Activated B cell treated with CpG ODN at 0.5 μM for 24 hours (primary cell): ENCODE measurements around the gene STK35. TPM values are rescaled to one million over a fixed set of nuclear protein-coding genes. Genes with fewer than 3 reads are reported as not detected.

ENCODE experiments used
- ATAC-seq: fragments of 200-7000 bp; cut with Tn5 transposase; one replicate; pipeline ENCODE4 v1.10.0; 2021; ENCODE audit warnings: low read depth, mild to moderate bottlenecking, moderate library complexity
- CTCF ChIA-PET: fragments of 350-600 bp; sonication (Branson Sonifier 250); formaldehyde crosslinking; loops from one replicate; lab custom pipeline; 2021; ENCODE audit warnings: antibody characterized with exemption; lab: Charles Lee
- POLR2A ChIA-PET: fragments of 350-600 bp; sonication (Branson Sonifier 250); formaldehyde crosslinking; loops from one replicate; lab custom pipeline; 2021; ENCODE audit warnings: antibody characterized with exemption; lab: Charles Lee
- DNase-seq: peaks from one replicate; pipeline ENCODE4 v3.0.0; 2022
- H3K27ac Mint-ChIP-seq: one replicate; pipeline ENCODE4 v1.8.0; 2020; ENCODE audit warnings: mixed read lengths
- H3K27me3 Mint-ChIP-seq: one replicate; pipeline ENCODE4 v1.8.0; 2021; ENCODE audit warnings: mixed read lengths
- H3K36me3 Mint-ChIP-seq: one replicate; pipeline ENCODE4 v1.8.0; 2021; ENCODE audit warnings: low read depth, mixed read lengths
- H3K4me1 Mint-ChIP-seq: one replicate; pipeline ENCODE4 v1.8.0; 2021; ENCODE audit warnings: mixed read lengths
- H3K4me3 Mint-ChIP-seq: one replicate; pipeline ENCODE4 v1.8.0; 2020; ENCODE audit warnings: mild to moderate bottlenecking, mixed read lengths
- H3K9me3 Mint-ChIP-seq: one replicate; pipeline ENCODE4 v1.8.0; 2020; ENCODE audit warnings: mixed read lengths
- CTCF ChIP-seq: fragments of 200-600 bp; IDR thresholded peaks from one replicate; pipeline ENCODE4 v1.8.0; 2022; ENCODE audit warnings: antibody characterized with exemption, mild to moderate bottlenecking
- intact Hi-C: fragments of 100-400 bp; cut with micrococcal nuclease; formaldehyde crosslinking; loops from one replicate; pipeline ENCODE4 v1.15.1; 2024
- total RNA-seq: library from RNA; stranded (reverse); gene quantifications from 2 replicates; pipeline ENCODE4 v1.2.3, GENCODE V29; 2022

Gene STK35
- total RNA-seq, 1 donor from 2014 or later: 17.6 TPM

GRCh38 chr20:2156666-2157624 is 55.3 kb downstream of the STK35 start:
- no peak overlapping the region for H3K27ac Mint-ChIP-seq
- POLR2A ChIA-PET: no interaction called here

GRCh38 chr20:2162125-2162822 is 60.6 kb downstream of the STK35 start:
- ATAC-seq (no peak), DNase-seq (no peak)
- no peak overlapping the region for H3K27ac Mint-ChIP-seq
- H3K4me1 Mint-ChIP-seq: no peaks in the 10 kb centered on the region
- TF ChIP-seq CTCF: no peak
- no peaks in the 10 kb centered on the region for H3K9me3 Mint-ChIP-seq
- CTCF ChIA-PET: interaction anchor here (1.2 kb wide), 1 partner anchor 10 kb away, joined by 7 read pairs; no protein-coding TSS in a partner anchor
- POLR2A ChIA-PET: interaction anchor here (0.7 kb wide), 1 partner anchor 1118 kb away, joined by 4 read pairs; no protein-coding TSS in a partner anchor
- intact Hi-C loops: no loop called here
- no peaks in the 10 kb centered on the region for H3K36me3 Mint-ChIP-seq
- H3K27me3 Mint-ChIP-seq: peaks cover 1% of the 10 kb centered on the region
- no peak overlapping the region for H3K4me3 Mint-ChIP-seq

More at GRCh38 chr20:2156666-2157624, 55.3 kb downstream of the STK35 start:
- ATAC-seq (no peak), DNase-seq (no peak)
- no peak for TF ChIP-seq CTCF
- Mint-ChIP-seq H3K4me3 (no peak overlapping the region), H3K9me3 (no peaks in the 10 kb centered on the region), H3K27me3 (no peaks in the 10 kb centered on the region), H3K4me1 (no peaks in the 10 kb centered on the region), H3K36me3 (no peaks in the 10 kb centered on the region)
- CTCF ChIA-PET: no interaction called here
- intact Hi-C loops: no loop called here

GRCh38 chr20:2162823-2163166 is 61.2 kb downstream of the STK35 start:
- no peak for TF ChIP-seq CTCF
- intact Hi-C loops: no loop called here
- Mint-ChIP-seq H3K4me3 (no peak overlapping the region), H3K9me3 (no peaks in the 10 kb centered on the region), H3K4me1 (no peaks in the 10 kb centered on the region), H3K27me3 (peaks cover 1% of the 10 kb centered on the region), H3K36me3 (no peaks in the 10 kb centered on the region), H3K27ac (no peak overlapping the region)
- DNase-seq: no peak
- POLR2A ChIA-PET: no interaction called here
- CTCF ChIA-PET: interaction anchor here (1.2 kb wide), 2 partner anchors 10 to 386 kb away, joined by 3 to 7 read pairs; no protein-coding TSS in a partner anchor
- no peak for ATAC-seq

DNA sequence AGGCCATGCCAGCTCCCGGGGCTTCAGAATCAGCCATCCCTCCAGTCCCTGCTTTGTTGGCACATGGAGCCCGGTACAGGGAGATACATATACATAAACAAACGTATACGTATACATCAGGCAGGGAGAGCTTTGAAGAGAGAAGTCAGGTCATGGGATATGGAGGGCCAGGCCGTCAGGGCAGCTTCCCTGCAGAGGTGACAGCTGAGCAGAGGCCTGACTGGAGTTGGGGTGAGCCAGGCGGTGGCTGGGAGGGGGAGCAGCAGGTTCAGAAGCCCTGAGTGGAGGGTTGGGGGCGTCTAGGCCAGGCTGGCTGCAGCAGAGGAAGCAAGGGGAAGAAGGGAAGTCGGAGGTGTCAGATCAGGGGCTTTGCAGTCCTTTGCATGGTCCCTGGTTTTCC is 61.7 kb downstream of the STK35 start:
- H3K27ac Mint-ChIP-seq: no peak overlapping the region
- peaks cover 1% of the 10 kb centered on the region for H3K27me3 Mint-ChIP-seq
- no peak for TF ChIP-seq CTCF
- no peaks in the 10 kb centered on the region for H3K36me3 Mint-ChIP-seq
- ATAC-seq (no peak), DNase-seq (no peak)
- H3K9me3 Mint-ChIP-seq: no peaks in the 10 kb centered on the region
- intact Hi-C loops: no loop called here
- no peaks in the 10 kb centered on the region for H3K4me1 Mint-ChIP-seq
- CTCF ChIA-PET: interaction anchor here (1.2 kb wide), 2 partner anchors 9 to 386 kb away, joined by 3 to 7 read pairs; no protein-coding TSS in a partner anchor
- no peak overlapping the region for H3K4me3 Mint-ChIP-seq
- POLR2A ChIA-PET: no interaction called here

- Mint-ChIP-seq H3K4me3 (no peak overlapping the region), H3K9me3 (no peaks in the 10 kb centered on the region), H3K36me3 (no peaks in the 10 kb centered on the region), H3K27ac (no peak overlapping the region), H3K27me3 (peaks cover 1% of the 10 kb centered on the region), H3K4me1 (no peaks in the 10 kb centered on the region)
- POLR2A ChIA-PET: no interaction called here
- intact Hi-C loops: no loop called here
- ATAC-seq (no peak), DNase-seq (no peak)
- CTCF ChIA-PET: interaction anchor here (1.2 kb wide), 2 partner anchors 9 to 387 kb away, joined by 3 to 7 read pairs; no protein-coding TSS in a partner anchor
- TF ChIP-seq CTCF: no peak
Observed at GRCh38 chr20:2163757-2164156, 62.1 kb downstream of the STK35 start.
